ENCODE results near the gene PCDHGC4. TPM values are rescaled to one million over a fixed set of nuclear protein-coding genes. Genes with fewer than 3 reads are reported as not detected.
A peak's percentile ranks its signal among the peaks of the same experiment; 100 is the strongest.

PCDHGC4 gene
- not detected for polyA plus RNA-seq

- Mint-ChIP-seq H3K4me3 (peak within 1 kb of the TSS in 4 of 5 donors; percentile 11 to 34 (median 14)), H3K27ac (no peak within 1 kb of the TSS), H3K4me1 (peaks cover 2 to 9% of the 10 kb centered on the region in 2 donors), H3K36me3 (no peaks in the 10 kb centered on the region), H3K9me3 (peaks cover 0 to 3% (median 0%) of the 10 kb centered on the region in 6 donors), H3K27me3 (ENCODE audit: low read depth in 3 of 3) (peaks cover 11 to 36% (median 17%) of the 10 kb centered on the region in 3 donors)
- DNase-seq: no peak
Observed at GRCh38 chr5:141484641-141485311, at the start of gene PCDHGC4. TSS of gene PCDHGC4 (plus strand) at chr5:141485030. CDS start at chr5:141485174, 144 bp downstream.

- Mint-ChIP-seq H3K9me3 (peaks cover 2 to 12% (median 6%) of the 10 kb centered on the region in 6 donors), H3K4me1 (peaks cover under 1 to 1% of the 10 kb centered on the region in 2 donors), H3K27me3 (ENCODE audit: low read depth in 3 of 3) (peaks cover 4 to 19% (median 18%) of the 10 kb centered on the region in 3 donors), H3K27ac (no peak overlapping the region), H3K36me3 (peaks cover 0 to 3% (median 0%) of the 10 kb centered on the region in 3 donors), H3K4me3 (no peak overlapping the region)
- DNase-seq: no peak
Observed at GRCh38 chr5:141437221-141437620, 47.6 kb upstream of the PCDHGC4 start.

GRCh38 chr5:141439411-141440141 is 45.3 kb upstream of the PCDHGC4 start:
- peaks cover 0 to 9% (median 6%) of the 10 kb centered on the region in 3 donors for H3K27me3 Mint-ChIP-seq (ENCODE audit: low read depth in 3 of 3)
- H3K4me3 Mint-ChIP-seq: no peak overlapping the region
- H3K9me3 Mint-ChIP-seq: peaks cover 0 to under 1% (median 0%) of the 10 kb centered on the region in 6 donors
- no peaks in the 10 kb centered on the region for H3K4me1 Mint-ChIP-seq
- H3K27ac Mint-ChIP-seq: no peak overlapping the region
- no peak for DNase-seq
- H3K36me3 Mint-ChIP-seq: no peaks in the 10 kb centered on the region

- H3K36me3 Mint-ChIP-seq: no peaks in the 10 kb centered on the region
- H3K27me3 Mint-ChIP-seq (ENCODE audit: low read depth in 3 of 3): peaks cover 0 to 9% (median 5%) of the 10 kb centered on the region in 3 donors
- no peak overlapping the region for H3K4me3 Mint-ChIP-seq
- H3K9me3 Mint-ChIP-seq: peaks cover 0 to 2% (median 0%) of the 10 kb centered on the region in 6 donors
- DNase-seq: no peak
- no peak overlapping the region for H3K27ac Mint-ChIP-seq
- H3K4me1 Mint-ChIP-seq: no peaks in the 10 kb centered on the region
Observed at GRCh38 chr5:141440341-141440740, 44.5 kb upstream of the PCDHGC4 start.

- Mint-ChIP-seq H3K9me3 (peaks cover 0 to 2% (median 0%) of the 10 kb centered on the region in 6 donors), H3K4me1 (no peaks in the 10 kb centered on the region), H3K27me3 (ENCODE audit: low read depth in 3 of 3) (peaks cover 0 to 9% (median 6%) of the 10 kb centered on the region in 3 donors), H3K4me3 (no peak overlapping the region), H3K36me3 (no peaks in the 10 kb centered on the region), H3K27ac (no peak overlapping the region)
- no peak for DNase-seq
Observed at GRCh38 chr5:141441571-141442170, 43.2 kb upstream of the PCDHGC4 start.

GRCh38 chr5:141465351-141465750 is 19.5 kb upstream of the PCDHGC4 start:
- Mint-ChIP-seq H3K27ac (peak overlapping the region in 1 of 6 donors; percentile 24), H3K27me3 (ENCODE audit: low read depth in 3 of 3) (peaks cover 0 to 6% (median 4%) of the 10 kb centered on the region in 3 donors)

GRCh38 chr5:141475625-141476131 is 9.2 kb upstream of the PCDHGC4 start, which contains the start of gene PCDHGC3:
TSS of gene PCDHGC3 (plus strand) at chr5:141475966. CDS start at chr5:141476117, 151 bp downstream.
- Mint-ChIP-seq H3K4me1 (peaks cover 19 to 20% of the 10 kb centered on the region in 2 donors), H3K9me3 (no peaks in the 10 kb centered on the region), H3K36me3 (no peaks in the 10 kb centered on the region), H3K27me3 (ENCODE audit: low read depth in 3 of 3) (peaks cover 13 to 35% (median 25%) of the 10 kb centered on the region in 3 donors), H3K27ac (no peak within 1 kb of the TSS), H3K4me3 (peak within 1 kb of the TSS; percentile 64 to 88 (median 71))
- peak in 2 of 3 donors; percentile 3 to 12 for DNase-seq

More at GRCh38 chr5:141465351-141465750, 19.5 kb upstream of the PCDHGC4 start:
- Mint-ChIP-seq H3K4me3 (no peak overlapping the region), H3K9me3 (no peaks in the 10 kb centered on the region), H3K36me3 (peaks cover 0 to 4% (median 0%) of the 10 kb centered on the region in 3 donors), H3K4me1 (no peaks in the 10 kb centered on the region)
- no peak for DNase-seq

- H3K4me1 Mint-ChIP-seq: peaks cover 19 to 20% of the 10 kb centered on the region in 2 donors
- no peaks in the 10 kb centered on the region for H3K36me3 Mint-ChIP-seq
- no peak overlapping the region for H3K27ac Mint-ChIP-seq
- no peaks in the 10 kb centered on the region for H3K9me3 Mint-ChIP-seq
- peak overlapping the region; percentile 64 to 88 (median 71) for H3K4me3 Mint-ChIP-seq
- H3K27me3 Mint-ChIP-seq (ENCODE audit: low read depth in 3 of 3): peaks cover 15 to 36% (median 25%) of the 10 kb centered on the region in 3 donors
- no peak for DNase-seq
Observed at GRCh38 chr5:141476132-141476911, 8.5 kb upstream of the PCDHGC4 start.

GRCh38 chr5:141477044-141477575 is 7.7 kb upstream of the PCDHGC4 start:
- no peak for DNase-seq
- Mint-ChIP-seq H3K27ac (no peak overlapping the region), H3K4me1 (peaks cover 19 to 20% of the 10 kb centered on the region in 2 donors), H3K4me3 (peak overlapping the region in 3 of 5 donors; percentile 71 to 88 (median 75)), H3K27me3 (ENCODE audit: low read depth in 3 of 3) (peaks cover 15 to 40% (median 25%) of the 10 kb centered on the region in 3 donors), H3K36me3 (no peaks in the 10 kb centered on the region), H3K9me3 (no peaks in the 10 kb centered on the region)

- Mint-ChIP-seq H3K27me3 (ENCODE audit: low read depth in 3 of 3) (peaks cover 15 to 45% (median 29%) of the 10 kb centered on the region in 3 donors), H3K4me1 (peaks cover 19 to 20% of the 10 kb centered on the region in 2 donors), H3K36me3 (no peaks in the 10 kb centered on the region), H3K27ac (no peak overlapping the region), H3K4me3 (no peak overlapping the region), H3K9me3 (no peaks in the 10 kb centered on the region)
- no peak for DNase-seq
Observed at GRCh38 chr5:141477815-141478214, 7.0 kb upstream of the PCDHGC4 start.

GRCh38 chr5:141478321-141478945 is 6.4 kb upstream of the PCDHGC4 start:
- Mint-ChIP-seq H3K4me1 (peaks cover 19 to 20% of the 10 kb centered on the region in 2 donors), H3K27ac (no peak overlapping the region), H3K4me3 (no peak overlapping the region), H3K9me3 (no peaks in the 10 kb centered on the region), H3K27me3 (ENCODE audit: low read depth in 3 of 3) (peaks cover 15 to 45% (median 33%) of the 10 kb centered on the region in 3 donors), H3K36me3 (no peaks in the 10 kb centered on the region)
- DNase-seq: no peak

- no peaks in the 10 kb centered on the region for H3K9me3 Mint-ChIP-seq
- H3K4me3 Mint-ChIP-seq: no peak overlapping the region
- no peak overlapping the region for H3K27ac Mint-ChIP-seq
- H3K36me3 Mint-ChIP-seq: no peaks in the 10 kb centered on the region
- H3K27me3 Mint-ChIP-seq (ENCODE audit: low read depth in 3 of 3): peaks cover 15 to 48% (median 37%) of the 10 kb centered on the region in 3 donors
- no peak for DNase-seq
- peaks cover 20 to 26% of the 10 kb centered on the region in 2 donors for H3K4me1 Mint-ChIP-seq
Observed at GRCh38 chr5:141479776-141480175, 5.1 kb upstream of the PCDHGC4 start.
